HG03097 (cell line): Measurements from ENCODE around the gene CA5A.
"Not testable (repeated sequence)": the region's sequence is repeated elsewhere in the genome, so short reads cannot be mapped to it uniquely, and the experiment has no call there.

Experiments used
- ATAC-seq: cut with Tn5 transposase; IDR thresholded peaks from one replicate; pipeline ENCODE4 v1.9.1; 2021; ENCODE audit not compliant: unreplicated experiment, low FRiP score

Gene CA5A

DNA sequence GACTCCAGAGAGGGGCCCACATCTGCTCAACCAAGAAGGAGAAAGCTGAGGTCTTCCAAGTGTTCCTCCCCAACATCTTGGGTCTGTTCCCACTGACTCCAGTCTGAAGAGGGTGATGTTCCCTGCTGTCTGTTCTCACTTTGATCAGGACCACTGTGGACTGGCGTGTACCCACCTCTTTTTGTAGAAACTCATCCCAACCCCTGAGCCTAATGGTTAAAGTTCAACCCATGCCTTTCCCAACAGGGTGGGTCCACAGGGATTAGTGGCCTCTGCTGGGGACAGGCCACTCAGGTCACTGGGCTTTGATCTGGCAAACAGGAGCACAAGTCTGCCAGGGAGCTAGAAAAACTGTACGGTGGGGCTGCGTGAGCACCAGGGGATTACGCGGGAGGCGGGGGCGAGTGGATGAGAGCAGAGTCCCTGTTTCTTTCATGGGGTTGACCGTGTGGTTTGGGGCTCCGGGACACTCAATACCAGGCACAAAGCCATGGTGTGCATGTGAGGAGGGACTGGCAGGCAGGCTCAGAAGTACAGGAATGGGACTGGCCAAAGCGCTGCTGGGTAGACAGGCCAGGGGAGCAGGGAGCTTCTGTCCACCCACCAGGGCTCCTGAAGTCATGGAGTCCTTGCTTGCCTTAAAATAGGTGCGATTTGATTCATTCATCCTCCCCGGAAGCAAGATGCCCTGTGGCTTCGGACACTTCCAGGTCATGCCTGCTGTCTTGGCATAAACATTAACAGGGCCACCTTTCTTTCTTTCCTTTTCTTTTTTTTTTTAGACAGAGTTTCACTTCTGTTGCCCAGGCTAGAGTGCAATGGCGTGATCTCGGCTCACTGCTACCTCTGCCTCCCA is at the start of gene CA5A:
Gene CA5A (minus strand): TSS at position 155 of the 856 bp plus-strand sequence. CDS start 79 bp downstream, at position 76.
- ATAC-seq = no peak

DNA sequence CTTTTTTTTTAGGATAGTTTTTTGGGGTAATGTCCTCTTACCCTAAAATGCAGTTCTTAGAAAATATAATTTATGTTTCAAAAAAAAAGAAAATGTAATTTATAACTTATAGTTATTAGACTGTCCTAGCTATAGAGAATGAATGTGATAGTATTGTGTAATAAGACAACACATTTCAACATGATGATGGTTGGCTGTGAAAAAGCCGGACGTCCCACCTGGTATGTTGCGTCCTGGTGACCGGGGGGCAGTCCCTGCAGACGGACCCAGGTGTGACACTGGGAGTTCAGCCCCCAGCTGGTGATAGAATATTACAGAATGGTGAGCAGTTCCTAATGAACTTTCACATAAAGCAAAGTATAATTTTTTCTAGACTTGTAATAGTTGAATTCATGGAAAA is 49.2 kb upstream of the CA5A start:
- ATAC-seq = not testable (repeated sequence)

DNA sequence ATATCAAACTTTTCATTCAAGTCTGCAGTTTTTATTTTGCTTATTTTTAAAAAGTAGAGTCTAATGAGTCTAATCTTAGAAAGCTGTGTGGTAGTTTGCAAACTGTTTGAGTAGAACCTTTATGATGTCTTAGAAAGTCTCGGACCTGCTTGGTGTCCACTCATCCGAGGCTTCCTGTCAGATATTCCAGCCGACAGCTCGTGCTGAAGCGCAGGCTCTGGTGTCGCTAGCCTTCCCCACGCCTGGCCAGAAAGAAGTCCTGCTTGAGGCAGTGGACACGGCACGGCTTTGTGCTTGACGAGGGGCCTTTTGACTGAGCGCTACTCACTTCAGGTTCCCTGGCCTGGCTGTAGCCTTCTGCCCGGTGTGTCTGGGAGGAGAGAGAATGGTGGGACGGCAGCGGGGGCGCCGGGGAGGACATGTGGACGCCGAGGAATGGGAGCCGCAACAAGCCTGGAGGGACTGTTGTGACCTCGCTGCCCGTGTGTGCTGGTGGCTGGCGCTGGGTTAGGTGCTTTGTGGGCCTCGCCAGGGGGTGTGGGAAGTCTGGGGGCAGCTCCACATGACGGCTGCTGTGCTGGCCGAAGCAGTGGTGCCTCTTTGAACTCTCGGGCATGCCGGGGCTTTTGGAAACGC is 48.4 kb upstream of the CA5A start:
- ATAC-seq = no peak

DNA sequence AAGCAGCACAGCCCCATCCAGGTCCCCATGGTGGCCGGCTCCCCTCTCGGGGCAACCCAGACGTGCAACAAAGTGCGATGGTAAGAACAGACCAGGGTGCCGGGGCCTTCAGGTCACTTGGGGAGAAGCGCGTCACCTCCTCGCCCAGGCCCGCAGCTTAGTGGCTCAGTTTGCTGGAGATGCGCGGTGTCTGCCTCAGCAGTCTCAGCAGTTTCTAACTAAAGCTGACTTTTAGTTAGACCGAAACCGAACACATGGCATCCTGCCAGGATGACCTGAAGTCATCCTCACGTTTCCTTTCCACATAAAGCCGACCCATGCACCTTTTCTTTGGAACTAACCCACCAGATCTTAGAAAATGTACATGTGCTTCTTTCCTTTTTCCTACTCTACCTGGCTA is 47.9 kb upstream of the CA5A start:
- ATAC-seq = not testable (repeated sequence)

DNA sequence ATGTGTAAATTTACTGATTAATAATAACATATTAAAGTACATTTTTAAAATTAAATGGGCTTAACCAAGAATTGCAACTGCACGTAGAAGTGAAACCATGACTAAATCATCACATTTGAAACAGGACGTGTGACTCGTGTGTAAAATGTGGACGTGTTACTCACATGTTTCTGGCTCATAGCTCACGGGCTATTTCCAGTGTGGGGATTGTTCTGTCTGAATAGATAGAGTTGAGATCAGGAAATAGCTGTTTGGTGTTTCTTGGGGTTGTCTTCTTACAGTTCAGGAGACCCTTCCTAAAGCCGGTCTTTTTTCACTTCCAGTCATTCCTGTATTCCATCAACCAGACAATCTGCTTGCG is 47.4 kb upstream of the CA5A start:
- not testable (repeated sequence) for ATAC-seq

DNA sequence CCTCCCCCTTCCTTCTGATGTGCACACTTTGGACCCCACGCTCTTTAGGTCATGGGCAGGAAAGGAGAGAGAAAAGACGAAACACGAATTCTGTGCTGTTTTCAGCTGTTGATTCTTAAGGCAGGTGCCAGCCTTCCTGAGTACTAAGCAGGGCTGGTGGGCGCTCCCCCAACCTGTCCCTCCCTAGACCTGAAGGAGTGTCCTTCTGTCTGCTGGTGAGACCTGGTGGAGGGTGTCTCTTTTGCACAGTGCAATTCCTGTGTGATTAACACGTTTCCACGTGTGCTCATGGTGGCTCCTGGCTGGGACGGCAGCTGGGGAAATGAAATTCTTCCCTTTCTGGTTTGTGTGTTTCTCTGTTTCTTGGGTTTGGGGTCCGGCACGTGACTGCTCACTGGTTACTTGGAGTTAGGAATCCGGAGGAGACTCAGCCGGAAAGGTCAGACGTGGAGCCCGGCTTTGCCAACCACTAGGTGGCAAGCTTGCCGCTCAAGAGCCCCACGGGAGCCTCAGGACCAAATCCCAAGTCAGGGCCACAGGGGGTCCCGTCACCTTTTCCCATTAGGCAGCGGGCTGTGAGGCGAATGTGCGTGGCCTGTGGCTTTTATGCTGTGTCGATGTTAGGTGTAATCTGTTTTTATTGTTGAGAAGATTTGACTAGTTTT is 46.9 kb upstream of the CA5A start:
- not testable (repeated sequence) for ATAC-seq

DNA sequence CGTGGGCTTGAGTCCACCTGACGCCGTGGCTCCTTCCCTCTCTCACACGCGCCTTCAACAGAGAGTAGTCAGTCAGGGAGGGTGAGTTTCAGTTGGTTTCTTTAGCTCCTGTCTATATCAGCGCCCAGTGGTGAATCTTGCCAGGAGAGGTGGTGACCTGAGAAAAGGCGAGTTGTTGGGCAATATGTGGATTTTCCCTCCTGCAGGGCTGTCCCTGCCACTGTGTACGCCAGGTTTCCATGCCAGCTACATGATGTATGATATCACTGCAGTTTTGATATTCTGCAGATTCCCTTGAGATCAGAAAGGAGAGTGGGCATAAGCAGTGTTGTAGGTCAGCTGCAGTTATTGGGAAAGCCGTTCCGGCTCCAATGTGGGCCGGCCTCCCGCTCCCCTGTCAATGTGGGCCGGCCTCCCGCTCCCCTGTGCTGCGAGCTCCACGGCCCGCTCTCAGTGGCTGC is 46.3 kb upstream of the CA5A start:
- no peak for ATAC-seq

DNA sequence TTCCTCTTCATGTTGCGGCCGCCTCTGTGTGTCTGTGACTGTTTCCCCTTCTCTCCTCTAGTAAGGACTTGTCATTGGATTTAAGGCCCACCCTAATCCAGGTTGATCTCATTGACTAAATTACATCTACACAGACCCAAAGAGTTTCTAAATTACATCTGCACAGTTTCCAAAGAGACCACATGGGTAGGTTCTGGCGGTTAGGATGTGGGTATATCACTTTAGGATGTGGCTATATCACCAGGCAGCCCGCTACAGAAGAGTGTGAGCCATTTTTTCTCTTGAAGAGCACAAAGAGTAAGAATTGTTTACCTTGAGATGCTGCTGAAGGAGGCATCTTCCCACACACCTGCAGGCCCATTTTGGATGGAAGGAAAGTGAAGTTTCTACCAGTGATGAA is 45.0 kb upstream of the CA5A start:
- ATAC-seq = not testable (repeated sequence)

DNA sequence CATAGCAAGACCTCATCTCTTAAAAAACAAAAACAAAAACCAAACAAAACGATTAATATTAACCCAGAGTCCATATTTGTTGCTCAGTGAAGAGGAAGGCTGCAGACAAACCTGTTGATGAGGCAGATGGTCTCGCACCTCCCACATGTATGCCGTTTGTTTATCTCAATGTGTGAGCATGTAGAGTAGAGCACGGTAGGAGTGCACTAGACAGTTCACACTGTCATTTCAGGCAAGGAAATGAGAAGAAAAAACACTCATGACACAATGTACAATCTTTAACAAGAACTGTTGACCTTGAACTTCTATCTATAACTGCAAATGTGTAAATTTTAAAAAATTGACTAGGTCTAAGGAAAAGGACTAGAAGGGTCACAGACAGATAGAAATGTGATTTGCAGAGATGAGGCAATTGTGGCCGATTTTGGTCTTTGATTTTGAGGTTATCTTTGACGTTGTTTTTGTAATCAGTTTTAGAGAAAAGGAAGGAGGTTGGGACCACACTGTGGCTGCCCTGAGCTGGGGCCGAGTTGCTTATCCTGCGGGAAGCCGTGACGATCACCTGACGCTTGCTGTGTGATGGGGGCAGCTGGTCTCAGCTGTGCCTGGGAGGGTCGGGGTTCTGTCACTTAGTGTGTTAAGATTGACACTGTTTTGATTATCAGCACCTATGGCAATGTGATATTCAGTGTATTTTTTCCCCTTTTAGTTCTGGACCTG is 43.7 kb upstream of the CA5A start:
- ATAC-seq = not testable (repeated sequence)

DNA sequence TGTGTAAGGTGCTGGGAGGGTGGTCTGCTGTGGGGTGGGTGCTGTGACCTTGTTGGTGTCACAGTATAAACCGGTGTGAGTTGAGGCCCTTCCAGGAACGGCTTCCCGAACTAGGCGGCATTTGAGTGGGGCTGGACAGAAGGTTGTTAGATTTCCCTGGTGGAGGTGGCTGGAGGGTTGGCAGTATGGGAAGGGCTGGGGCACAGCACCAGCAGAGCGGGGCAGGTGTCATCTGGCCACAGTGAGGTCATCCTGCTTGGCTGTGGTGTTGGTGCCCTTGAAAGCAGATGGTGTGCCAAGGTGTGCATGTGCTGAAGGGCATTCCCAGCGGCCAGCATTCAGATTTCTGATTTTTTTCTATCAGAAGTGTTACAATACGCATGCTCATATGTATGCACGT is 43.0 kb upstream of the CA5A start:
- ATAC-seq = no peak

DNA sequence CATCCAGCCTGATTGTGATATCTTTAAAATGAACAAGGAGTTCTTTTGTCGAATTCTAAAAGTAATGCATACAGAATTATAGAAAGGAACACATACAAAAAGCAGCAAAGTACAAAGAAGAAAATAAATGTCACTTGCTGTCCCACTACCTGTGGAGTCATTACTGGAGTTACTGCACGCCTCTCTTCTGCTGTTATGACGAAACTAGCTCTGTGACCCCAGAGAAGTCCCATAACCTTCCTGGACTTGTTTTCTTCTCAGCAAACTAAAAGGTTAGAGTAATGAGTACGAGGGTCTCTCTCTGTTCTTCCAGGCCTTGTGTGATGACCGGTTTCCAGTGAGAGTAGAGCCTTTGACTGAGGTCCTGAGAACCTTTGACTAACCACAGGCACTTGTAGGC is 41.8 kb upstream of the CA5A start:
- no peak for ATAC-seq

DNA sequence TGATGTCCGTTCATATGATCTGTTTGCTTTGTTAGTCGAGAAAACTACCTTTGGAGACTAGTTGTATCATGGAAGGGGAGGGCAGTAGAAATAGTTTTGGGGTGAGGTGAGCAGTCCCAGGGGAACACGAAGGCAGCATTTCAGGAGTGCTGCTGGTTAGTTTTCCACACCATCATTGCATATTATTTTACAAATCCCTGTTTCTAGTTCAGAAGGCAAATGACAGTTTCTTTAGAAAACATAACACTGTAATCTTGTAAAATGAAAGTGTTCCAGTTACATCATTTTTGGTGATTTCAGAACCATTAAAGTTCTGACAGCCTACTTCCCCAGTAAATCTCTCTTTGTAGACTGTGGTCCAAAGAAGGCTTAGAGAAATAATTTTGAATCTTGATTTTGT is 40.3 kb upstream of the CA5A start:
- ATAC-seq = no peak

DNA sequence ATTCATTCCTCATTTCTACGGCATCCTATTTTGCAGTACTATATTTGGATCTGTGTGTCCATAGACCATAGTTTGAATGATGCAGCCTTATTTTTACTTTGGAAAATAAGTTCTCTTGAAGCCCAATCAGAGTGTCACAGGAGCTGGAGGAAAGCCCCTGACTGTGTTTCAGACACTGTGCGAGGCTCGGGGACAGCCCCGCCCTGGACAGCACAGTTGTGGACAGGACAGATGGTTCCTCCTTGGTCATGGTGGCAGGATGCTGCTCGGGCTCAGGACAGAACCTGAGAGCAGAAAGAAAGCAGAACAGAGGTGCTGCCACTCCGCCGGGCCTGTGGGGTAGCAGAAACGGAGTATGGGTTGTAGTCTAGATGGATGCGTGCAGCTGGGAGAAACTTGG is 37.8 kb upstream of the CA5A start:
- no peak for ATAC-seq

DNA sequence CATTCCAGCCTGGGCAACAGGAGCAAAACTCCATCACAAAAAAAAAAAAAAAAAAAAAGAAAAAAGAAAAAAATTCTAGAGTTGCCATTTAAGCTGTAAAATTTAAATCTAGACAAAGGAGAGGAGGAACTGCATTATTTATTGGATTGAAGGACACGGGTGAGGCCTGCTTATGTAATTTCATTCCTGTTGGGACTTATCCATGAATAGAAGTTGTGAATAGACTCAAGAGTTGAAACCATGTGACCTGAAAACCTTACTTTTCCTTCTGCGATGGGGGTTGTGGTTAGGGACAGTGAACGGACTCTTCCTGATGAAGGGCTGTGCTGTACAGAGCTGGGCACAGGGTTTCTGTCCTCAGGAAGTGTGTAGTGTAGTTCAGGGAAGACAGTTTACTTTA is 37.4 kb upstream of the CA5A start:
- ATAC-seq = no peak

DNA sequence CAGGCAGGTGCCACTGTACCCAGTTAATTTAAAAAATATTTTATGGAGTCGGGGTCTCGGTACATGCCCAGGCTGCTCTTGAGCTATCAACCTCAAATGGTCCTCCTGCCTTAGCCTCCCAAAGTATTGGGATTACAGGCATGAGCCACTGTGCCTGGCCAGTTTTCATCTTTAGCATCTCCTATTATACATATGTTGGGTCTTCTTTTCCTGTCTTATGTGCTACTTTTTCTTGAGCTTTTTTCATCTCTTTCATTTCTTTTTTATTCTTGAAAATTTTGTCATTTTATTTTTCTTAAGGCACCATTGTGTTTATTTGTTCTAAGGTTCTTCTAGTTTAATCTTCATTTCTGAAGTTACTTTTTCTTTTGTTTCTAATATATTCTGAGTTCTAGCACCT is 35.6 kb upstream of the CA5A start:
- no peak for ATAC-seq

DNA sequence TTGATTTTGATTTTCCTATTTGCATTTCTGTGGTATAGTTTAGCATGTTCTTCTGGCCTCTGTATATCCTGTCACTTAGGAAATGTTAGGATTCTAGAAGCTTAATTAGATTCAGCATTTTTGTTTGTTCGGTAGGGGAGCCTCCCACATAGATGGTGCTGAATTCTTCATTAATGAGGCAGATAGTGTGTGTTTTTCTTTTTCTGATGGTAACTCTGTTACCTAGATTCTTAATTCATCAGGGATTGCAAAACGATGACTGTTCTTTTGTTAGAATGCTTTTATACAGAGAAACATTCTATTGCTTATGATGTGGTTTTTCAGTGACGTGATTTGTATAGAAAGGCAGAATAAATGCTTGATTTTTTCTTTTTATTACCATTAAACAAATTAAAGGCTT is 33.9 kb upstream of the CA5A start:
- no peak for ATAC-seq

DNA sequence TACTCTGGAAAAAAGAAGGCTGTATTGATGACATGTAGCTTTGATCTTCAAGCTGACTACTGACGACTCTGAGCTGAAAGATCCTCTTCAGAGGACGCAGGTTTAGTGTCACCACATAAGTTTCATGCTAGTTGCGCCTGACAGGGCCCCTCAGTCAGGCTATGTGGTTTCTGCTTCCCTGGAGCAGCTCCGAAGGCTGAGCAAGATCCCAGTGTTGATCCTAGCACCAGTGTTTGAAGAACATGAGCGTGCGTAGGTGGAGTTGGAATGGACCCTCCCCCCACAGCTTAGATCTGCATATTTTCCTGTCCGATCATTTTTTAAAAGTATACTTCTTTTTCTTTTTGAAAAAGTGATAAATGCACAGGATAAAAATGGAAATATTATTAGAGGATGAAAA is 32.2 kb upstream of the CA5A start:
- no peak for ATAC-seq

DNA sequence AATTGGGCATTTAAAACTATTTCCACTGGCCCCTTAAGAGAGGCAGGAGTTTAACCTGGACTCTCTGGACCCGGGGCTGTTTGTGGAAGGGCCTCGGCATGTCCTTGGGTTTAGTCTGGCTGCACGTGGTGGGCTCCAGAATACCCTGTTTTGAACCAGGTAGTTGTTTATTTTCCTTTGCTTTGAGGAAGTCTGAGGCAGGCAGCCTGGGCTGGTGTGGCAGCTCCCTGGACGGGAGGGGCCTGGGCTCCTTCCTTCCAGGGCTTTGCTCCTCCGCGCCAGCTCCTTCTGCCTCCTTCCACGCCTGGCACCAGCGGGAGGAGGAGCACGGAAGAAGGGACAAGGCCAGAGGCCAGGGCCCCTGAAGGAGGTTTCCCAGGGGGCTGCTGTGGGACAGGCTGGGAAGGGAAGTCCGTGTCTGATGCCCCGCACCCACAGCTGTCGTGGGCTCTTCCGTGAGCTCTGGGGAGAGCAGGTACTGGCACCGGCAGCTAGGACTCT is 30.4 kb upstream of the CA5A start:
- ATAC-seq = no peak

DNA sequence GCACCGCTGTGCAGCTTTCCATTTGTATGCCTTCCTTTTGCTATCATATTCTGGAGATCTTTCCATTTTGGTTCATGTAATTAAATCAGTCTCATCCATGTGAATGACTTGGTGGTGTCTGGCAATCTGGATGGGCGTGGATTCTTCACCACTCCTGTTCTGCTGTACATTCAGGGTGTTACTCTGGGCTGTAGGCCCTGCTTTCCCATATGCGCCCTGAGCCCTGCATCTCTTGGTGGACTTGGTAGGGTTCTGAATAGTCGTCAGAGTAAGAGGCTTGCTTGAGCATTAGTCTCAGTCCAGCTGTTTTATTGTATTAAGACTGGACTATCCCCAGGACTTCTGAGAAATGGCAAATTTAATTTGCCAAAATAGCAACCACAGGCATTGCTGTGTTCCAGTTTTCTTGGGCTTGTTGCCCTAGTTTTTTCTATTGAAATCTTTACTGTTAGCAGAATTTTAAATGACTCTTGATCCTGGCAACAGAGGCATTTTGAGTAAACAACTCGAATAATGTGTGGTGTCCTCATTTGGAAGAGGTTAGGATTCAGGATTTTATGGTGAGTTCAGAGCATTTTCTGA is 29.8 kb upstream of the CA5A start:
- ATAC-seq = no peak

DNA sequence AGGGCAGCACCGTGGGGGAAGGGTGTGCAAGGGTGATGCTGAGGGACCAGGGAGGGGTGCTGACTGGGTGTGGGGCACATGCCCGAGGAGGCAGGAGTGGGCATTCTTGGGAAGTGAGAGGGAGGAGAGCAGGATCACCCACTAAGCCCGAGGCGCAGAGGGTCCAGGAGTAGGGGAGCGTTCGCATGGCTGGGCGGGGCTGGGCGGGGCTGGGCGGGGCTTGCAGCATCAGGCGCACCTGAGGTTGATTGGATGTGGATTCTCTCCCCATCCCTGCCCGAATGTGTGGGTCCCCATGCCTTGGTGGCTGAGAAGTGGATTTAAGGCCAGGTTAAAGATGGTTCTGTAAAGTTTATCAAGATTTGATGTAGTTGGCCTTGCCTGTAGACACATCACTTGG is 29.1 kb upstream of the CA5A start:
- no peak for ATAC-seq
